Measurements from ENCODE around the gene CNIH3.
"Not testable (repeated sequence)": the region's sequence is repeated elsewhere in the genome, so short reads cannot be mapped to it uniquely, and the experiment has no call there.

The CNIH3 gene

GRCh38 chr1:224684979-224685425, 68.9 kb downstream of the CNIH3 start:
- in situ Hi-C loops (cut with MboI; ENCODE audit: low sequenced_read_pairs) = no loop called here

- in situ Hi-C loops (cut with MboI; ENCODE audit: low sequenced_read_pairs) = not testable (repeated sequence)
Measured at GRCh38 chr1:224686140-224686539, 70.0 kb downstream of the CNIH3 start.

GRCh38 chr1:224687465-224687864, 71.3 kb downstream of the CNIH3 start:
- in situ Hi-C loops (cut with MboI; ENCODE audit: low sequenced_read_pairs) = no loop called here

- in situ Hi-C loops (cut with MboI; ENCODE audit: low sequenced_read_pairs) = no loop called here
Measured at GRCh38 chr1:224689374-224689773, 73.3 kb downstream of the CNIH3 start.

DNA sequence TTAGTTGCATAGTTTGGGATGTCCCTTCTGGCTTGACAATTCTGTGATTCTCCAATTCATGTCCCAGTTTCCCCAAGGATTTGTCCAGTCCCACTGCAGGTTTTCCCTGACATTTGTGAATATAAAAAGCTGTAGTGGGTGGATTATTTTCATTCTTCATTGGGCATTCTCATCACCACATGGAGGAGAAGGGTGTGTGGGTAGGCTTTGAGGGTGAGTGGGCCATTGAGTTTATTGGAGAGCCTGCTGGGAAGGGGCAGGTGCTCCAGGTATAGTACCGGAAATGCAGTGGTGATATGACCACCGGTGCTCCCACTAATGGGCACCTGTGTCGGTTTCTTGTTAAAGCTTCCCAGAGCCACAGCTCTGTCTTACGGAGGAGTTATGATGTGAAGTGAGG, 74.5 kb downstream of the CNIH3 start:
- in situ Hi-C loops (cut with MboI; ENCODE audit: low sequenced_read_pairs) = no loop called here

- in situ Hi-C loops (cut with MboI; ENCODE audit: low sequenced_read_pairs) = no loop called here
Measured at GRCh38 chr1:224691148-224691925, 75.2 kb downstream of the CNIH3 start.

GRCh38 chr1:224694969-224695368, 78.9 kb downstream of the CNIH3 start:
- in situ Hi-C loops (cut with MboI; ENCODE audit: low sequenced_read_pairs) = no loop called here

DNA sequence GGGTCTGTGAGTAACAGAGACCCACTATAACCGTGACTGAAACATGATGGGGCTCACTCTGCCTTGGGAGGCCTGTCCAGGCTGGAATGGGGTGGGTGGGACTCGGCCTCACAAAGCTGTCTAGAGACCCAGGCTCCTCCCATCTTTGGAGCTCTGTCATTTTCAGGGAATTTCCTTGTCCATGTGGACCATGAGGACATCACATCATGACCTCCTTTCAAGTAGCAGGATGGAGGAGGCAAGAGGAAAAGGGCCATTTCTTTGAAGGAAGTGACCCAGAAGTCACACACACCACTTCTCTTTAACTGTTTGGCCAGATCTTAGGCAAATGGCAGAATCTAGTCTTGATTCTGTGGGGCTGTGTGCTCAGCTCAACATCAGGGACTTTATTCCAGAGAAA, 79.9 kb downstream of the CNIH3 start:
- in situ Hi-C loops (cut with MboI; ENCODE audit: low sequenced_read_pairs) = no loop called here

DNA sequence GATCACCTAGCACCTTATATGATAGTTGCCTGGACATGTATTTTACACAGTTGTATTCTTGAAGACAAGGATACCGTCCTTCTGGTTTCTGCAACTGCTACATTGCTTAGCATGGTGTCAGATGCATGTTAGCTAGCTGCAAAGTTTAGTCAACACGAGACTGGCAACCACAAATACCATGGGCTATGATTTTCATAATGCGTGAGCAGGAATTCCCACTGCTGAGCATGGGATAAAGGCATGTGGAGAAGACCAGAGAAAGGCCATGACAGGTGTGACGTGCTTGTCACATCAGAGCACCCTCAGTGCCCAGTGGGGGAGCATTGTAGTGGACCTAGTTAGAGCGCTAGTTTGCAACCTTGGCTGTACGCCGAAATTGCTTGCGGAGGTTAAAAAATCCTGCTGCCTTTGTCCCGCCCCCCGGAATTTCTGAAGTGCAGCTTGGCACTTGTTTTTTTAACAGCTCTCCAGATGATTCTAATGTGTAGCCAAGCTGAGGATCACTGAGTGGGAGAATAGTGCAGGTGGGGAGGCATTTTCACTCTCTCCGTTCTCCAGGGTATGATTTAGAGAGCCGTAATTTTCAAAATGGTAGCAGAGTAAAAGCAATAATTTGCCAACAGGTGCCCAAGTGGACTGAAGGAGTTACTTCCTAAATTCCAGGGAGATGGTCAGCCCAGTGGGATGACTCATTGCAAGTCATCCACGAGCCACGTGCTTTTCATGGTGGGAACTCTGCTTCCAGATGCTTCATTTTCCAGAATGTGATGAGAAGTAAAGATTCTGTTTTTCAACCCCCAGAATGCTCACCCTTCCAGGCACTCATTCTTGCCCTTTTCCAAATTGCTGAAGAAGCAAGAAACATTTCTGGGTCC, 81.0 kb downstream of the CNIH3 start:
- in situ Hi-C loops (cut with MboI; ENCODE audit: low sequenced_read_pairs) = no loop called here

GRCh38 chr1:224698015-224698451, 81.9 kb downstream of the CNIH3 start:
- in situ Hi-C loops (cut with MboI; ENCODE audit: low sequenced_read_pairs) = no loop called here

DNA sequence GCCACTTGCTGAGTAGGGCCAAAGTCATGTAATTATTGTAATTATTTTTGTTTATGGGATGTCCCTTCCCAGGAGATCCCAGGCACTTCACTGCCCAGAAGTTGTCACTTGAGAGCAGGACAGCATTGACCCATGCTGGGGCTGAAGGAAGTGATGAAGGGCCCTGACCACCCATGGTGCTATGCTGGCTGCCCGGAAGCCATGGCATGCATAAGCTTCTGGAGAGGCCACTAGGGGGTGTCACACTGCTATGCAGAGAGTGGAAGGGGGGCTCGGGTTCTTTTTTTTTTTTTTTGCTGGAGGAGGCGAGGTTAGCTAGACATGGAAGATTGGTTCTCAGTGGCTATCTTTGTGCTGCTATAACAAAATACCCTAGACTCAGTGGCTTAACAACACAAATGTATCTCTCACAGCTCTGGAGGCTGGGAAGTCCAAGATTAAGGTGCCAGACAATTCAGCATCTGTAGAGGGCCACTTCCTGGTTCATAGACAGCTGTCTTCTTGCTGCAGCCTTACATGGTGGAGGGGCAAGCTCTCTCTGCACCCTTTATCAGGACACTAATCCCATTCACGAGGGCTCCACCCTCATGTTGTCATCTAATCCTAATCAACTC, 84.9 kb downstream of the CNIH3 start:
- in situ Hi-C loops (cut with MboI; ENCODE audit: low sequenced_read_pairs) = no loop called here

GRCh38 chr1:224703702-224704101, 87.6 kb downstream of the CNIH3 start:
- in situ Hi-C loops (cut with MboI; ENCODE audit: low sequenced_read_pairs) = no loop called here

DNA sequence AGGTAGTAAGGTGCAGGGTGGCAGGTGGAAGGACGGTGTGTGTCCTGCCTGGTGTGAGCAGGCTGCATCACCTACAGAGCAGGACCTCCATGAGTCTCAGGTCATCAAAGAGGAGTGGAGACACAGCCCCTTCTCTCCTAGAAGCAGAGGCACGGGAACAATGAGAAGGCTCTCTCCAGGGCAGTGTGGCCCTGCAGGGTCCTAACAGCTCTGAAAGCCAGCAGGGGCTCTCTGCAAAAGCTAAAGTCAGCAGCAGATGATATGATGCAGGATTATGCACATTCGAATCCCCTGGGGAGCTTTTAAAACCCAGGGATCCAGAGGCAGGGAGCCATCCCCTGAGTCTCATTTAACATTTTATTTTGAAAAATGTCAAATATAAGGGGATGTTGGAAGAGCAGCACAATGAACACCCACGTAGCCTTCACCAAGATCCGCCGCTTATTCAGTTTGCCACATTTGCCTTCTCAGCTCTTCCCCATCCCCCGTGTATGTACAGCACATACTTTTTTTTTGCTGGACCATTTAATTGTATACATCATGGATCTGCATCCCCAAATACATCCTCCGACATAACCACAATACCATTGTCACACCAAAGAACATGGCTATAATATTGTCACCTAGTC, 88.1 kb downstream of the CNIH3 start:
- in situ Hi-C loops (cut with MboI; ENCODE audit: low sequenced_read_pairs) = no loop called here

- in situ Hi-C loops (cut with MboI; ENCODE audit: low sequenced_read_pairs) = no loop called here
Measured at GRCh38 chr1:224705578-224705977, 89.5 kb downstream of the CNIH3 start.

- in situ Hi-C loops (cut with MboI; ENCODE audit: low sequenced_read_pairs) = no loop called here
Measured at GRCh38 chr1:224707843-224708725, 92.0 kb downstream of the CNIH3 start.

DNA sequence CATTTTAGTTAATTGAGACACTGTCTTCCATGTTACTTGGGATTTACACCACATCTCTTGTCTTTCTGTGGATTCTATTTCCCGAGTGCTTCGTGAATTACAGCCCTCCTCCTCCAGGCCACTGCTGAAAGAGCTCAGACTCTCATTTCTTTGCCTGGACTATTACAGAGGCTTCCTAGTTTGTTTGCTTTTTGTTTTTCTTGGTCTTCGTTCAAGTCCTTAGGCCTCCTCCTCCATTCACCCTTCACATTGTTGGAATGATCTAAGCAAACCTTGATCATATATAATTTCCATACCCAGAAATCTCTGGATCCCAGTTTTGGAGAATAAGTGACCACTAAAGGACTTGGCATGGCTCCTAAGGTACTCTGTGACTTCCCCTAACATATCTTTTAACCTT, 94.1 kb downstream of the CNIH3 start:
- in situ Hi-C loops (cut with MboI; ENCODE audit: low sequenced_read_pairs) = no loop called here

DNA sequence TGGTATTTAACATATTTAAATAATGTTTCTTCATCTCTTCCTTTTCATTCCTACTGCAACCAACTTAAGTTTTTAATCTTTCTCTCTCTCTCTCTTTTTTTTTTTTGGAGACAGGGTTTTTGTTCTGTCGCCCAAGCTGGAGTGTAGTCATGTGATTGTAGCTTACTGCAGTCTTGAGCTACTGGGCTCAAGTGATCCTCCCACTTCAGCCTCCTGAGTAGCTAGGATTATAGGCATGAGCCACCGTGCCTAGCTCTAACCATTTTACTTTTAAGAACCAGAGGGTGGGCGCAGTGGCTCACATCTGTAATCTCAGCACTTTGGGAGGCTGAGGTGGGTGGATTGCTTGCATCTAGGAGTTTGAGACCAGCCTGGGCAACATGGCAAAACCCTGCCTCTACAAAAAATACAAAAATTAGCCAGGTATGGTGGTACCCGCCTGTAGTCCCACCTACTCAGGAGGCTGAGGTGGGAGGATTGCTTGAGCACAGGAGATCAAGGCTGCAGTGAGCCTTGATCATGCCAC, 95.2 kb downstream of the CNIH3 start:
- in situ Hi-C loops (cut with MboI; ENCODE audit: low sequenced_read_pairs) = not testable (repeated sequence)

DNA sequence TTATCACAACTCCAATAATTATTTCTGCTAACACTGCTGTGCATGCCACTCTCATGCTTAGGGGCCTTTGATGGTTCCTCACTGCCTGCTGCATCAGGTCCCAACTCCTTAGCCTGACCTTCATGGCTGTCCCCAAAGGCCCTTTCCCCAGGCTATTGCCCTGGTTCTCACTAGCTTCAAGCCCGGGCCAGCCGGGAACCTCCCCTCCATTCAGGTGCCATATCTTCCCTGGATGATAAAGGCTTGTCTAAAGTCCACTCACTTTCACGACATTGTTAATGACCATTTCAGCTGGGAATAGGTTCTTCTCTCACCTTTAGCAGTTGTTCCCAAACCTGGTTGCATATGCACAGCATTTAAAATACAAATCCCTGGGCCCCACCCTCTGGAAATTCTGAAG, 95.8 kb downstream of the CNIH3 start:
- in situ Hi-C loops (cut with MboI; ENCODE audit: low sequenced_read_pairs) = no loop called here

- in situ Hi-C loops (cut with MboI; ENCODE audit: low sequenced_read_pairs) = no loop called here
Measured at GRCh38 chr1:224713228-224713627, 97.1 kb downstream of the CNIH3 start.

DNA sequence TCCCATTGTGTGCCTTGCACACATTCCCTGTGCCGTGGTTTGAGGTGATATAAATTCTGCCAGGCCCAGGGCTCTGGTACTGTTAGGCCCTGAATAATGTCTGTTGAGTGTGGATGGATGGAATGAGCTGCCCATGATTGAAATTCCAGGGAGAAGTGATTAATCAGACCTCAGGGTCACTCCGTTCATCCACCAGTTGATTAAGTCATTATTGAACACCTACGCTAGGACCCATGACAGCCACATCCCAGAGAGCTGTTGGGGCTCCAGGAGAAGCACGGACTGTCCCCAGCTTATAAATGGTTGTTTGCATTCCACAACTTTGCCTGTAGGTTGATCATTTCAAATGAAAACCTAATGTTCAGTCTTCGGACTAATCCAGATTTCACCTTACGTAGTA, 98.4 kb downstream of the CNIH3 start:
- in situ Hi-C loops (cut with MboI; ENCODE audit: low sequenced_read_pairs) = no loop called here
